Subcutaneous adipose tissue (tissue), 4 donors: ENCODE data around the gene RPL27A. TPM values are rescaled to one million over a fixed set of nuclear protein-coding genes. Genes with fewer than 3 reads are reported as not detected.

ENCODE experiments used
- CTCF ChIP-seq: fragments of 450-650 bp; IDR thresholded peaks from one replicate; pipeline ENCODE4 v1.5.1; 2016; ENCODE audit warnings: low read depth, mild to moderate bottlenecking, control low read depth, antibody characterized with exemption, moderate library complexity
- small RNA-seq: library from RNA; depleted of rRNA; stranded (forward); fragments of <200 nt; gene quantifications from one replicate; pipeline ENCODE3, GENCODE V24; 2016
- total RNA-seq, 4 donors: library from RNA; depleted of rRNA; stranded (reverse); fragments of >200 nt; gene quantifications; one replicate each; pipeline ENCODE4 v1.1.0, GENCODE V29; 2016

Gene RPL27A
- total RNA-seq, 4 donors from 2014 or later, result 925 to 1,376 (median 1,058) TPM

GRCh38 chr11:8731647-8732323 is 49.2 kb downstream of the RPL27A start:
- no peak for TF ChIP-seq CTCF

GRCh38 chr11:8732324-8732670 is 49.7 kb downstream of the RPL27A start:
- TF ChIP-seq CTCF, result no peak

- TF ChIP-seq CTCF, result no peak
These were observed 50.2 kb downstream of the RPL27A start for GRCh38 chr11:8732748-8733241.

GRCh38 chr11:8733852-8734251 is 51.3 kb downstream of the RPL27A start:
- TF ChIP-seq CTCF, result no peak

GRCh38 chr11:8735094-8735493 is 52.5 kb downstream of the RPL27A start:
- no peak for TF ChIP-seq CTCF

- TF ChIP-seq CTCF, result no peak
These were observed 56.8 kb downstream of the RPL27A start for GRCh38 chr11:8739309-8739793.

Small RNA genes lying within 50 kb of the gene (small RNA-seq; reads per million reads assigned to genes)
- not detected for gene SNORA3A
- 8.3 reads per million, percentile 87 among the genes with 10 or more reads in this experiment for gene SNORA3B

Other genes with a start within 250 kb of the RPL27A start
- gene STK33, start 88.6 kb upstream of the RPL27A start, total RNA-seq, result 1 to 10 TPM in 1 of 4 donors, under 1 TPM in 3; 0.33 to 3.1 (median 0.62) TPM
- gene TRIM66, start 127 bp upstream of the RPL27A start, total RNA-seq, result 10 to 100 TPM in 1 of 4 donors, 1 to 10 TPM in 3; 5.2 to 31.8 (median 7.6) TPM
- 10 to 100 TPM in 3 of 4 donors, 1 to 10 TPM in 1; 3.6 to 23.5 (median 16.1) TPM for gene AKIP1, start 228.4 kb downstream of the RPL27A start, total RNA-seq